HEK293T (cell line): ENCODE data around the gene FUCA2.
A peak's percentile ranks its signal among the peaks of the same experiment; 100 is the strongest.

ENCODE experiments used
- CTCF ChIA-PET: fragments of 350-600 bp; formaldehyde crosslinking; extraction: SDS; loops from one replicate; lab custom pipeline; 2021; ENCODE audit warnings: antibody characterized with exemption, inconsistent platforms; lab: Yijun Ruan, JAX
- POLR2A ChIA-PET: fragments of 350-600 bp; formaldehyde crosslinking; extraction: SDS; loops from one replicate; lab custom pipeline; 2020; ENCODE audit warnings: antibody characterized with exemption, inconsistent platforms; lab: Yijun Ruan, JAX
- DNase-seq: peaks from one replicate; pipeline ENCODE4 v3.0.0; 2012; ENCODE audit warnings: mixed read lengths; ENCODE audit errors: extremely low spot score
- ARNT ChIP-seq: fragments of 450-650 bp; IDR thresholded peaks from 2 replicates; pipeline ENCODE4 v1.6.1; 2017; ENCODE audit warnings: mild to moderate bottlenecking
- BHLHE40 ChIP-seq: fragments of 450-650 bp; IDR thresholded peaks from 2 replicates; pipeline ENCODE4 v1.6.1; 2016; ENCODE audit warnings: mild to moderate bottlenecking, moderate library complexity, borderline replicate concordance
- CTBP1 ChIP-seq: fragments of 450-650 bp; IDR thresholded peaks from 2 replicates; pipeline ENCODE4 v1.6.1; 2016; ENCODE audit warnings: borderline replicate concordance
- ELF4 ChIP-seq: fragments of 450-650 bp; IDR thresholded peaks from 2 replicates; pipeline ENCODE4 v1.6.1; 2017; ENCODE audit warnings: antibody characterized with exemption
- FOXA1 ChIP-seq: fragments of 450-650 bp; IDR thresholded peaks from 2 replicates; pipeline ENCODE4 v1.6.1; 2016; ENCODE audit warnings: mild to moderate bottlenecking
- FOXK2 ChIP-seq: fragments of 450-650 bp; IDR thresholded peaks from 2 replicates; pipeline ENCODE4 v1.6.1; 2016; ENCODE audit warnings: mild to moderate bottlenecking
- FOXM1 ChIP-seq: fragments of 450-650 bp; IDR thresholded peaks from 2 replicates; pipeline ENCODE4 v1.6.1; 2017; ENCODE audit warnings: mild to moderate bottlenecking, borderline replicate concordance
- HDGF ChIP-seq: fragments of 450-650 bp; IDR thresholded peaks from 2 replicates; pipeline ENCODE4 v1.6.1; 2017; ENCODE audit warnings: antibody characterized with exemption, borderline replicate concordance
- L3MBTL2 ChIP-seq: fragments of 450-650 bp; conservative IDR thresholded peaks from 2 replicates; pipeline ENCODE4 v1.6.1; 2016; ENCODE audit warnings: mild to moderate bottlenecking
- LEF1 ChIP-seq: fragments of 450-650 bp; IDR thresholded peaks from 2 replicates; pipeline ENCODE4 v1.6.1; 2017; ENCODE audit warnings: mild to moderate bottlenecking, borderline replicate concordance
- NFRKB ChIP-seq: fragments of 450-650 bp; IDR thresholded peaks from 2 replicates; pipeline ENCODE4 v1.6.1; 2016; ENCODE audit warnings: mild to moderate bottlenecking, moderate library complexity
- PKNOX1 ChIP-seq: fragments of 450-650 bp; IDR thresholded peaks from 2 replicates; pipeline ENCODE4 v1.6.1; 2016
- SP1 ChIP-seq: fragments of 450-650 bp; IDR thresholded peaks from 2 replicates; pipeline ENCODE4 v1.6.1; 2017
- SUZ12 ChIP-seq: fragments of 450-650 bp; IDR thresholded peaks from 2 replicates; pipeline ENCODE4 v1.6.1; 2016; ENCODE audit warnings: mild to moderate bottlenecking
- TARDBP ChIP-seq: fragments of 450-650 bp; IDR thresholded peaks from 2 replicates; pipeline ENCODE4 v1.6.1; 2016
- ZNF384 ChIP-seq: fragments of 450-650 bp; IDR thresholded peaks from 2 replicates; pipeline ENCODE4 v1.6.1; 2016

Gene FUCA2

GRCh38 chr6:143510991-143511891 is at the start of gene FUCA2:
Gene FUCA2 (minus strand): TSS chr6:143511720. CDS start chr6:143511634, 86 bp downstream.
- CTCF ChIA-PET = interaction anchor here (0.6 to 2.6 kb wide), 4 partner anchors 18 to 502 kb away, joined by 3 to 16 read pairs (median 4); no protein-coding TSS in a partner anchor
- peak; percentile 84 for DNase-seq
- TF ChIP-seq ELF4 (peak; percentile 66), NFRKB (no peak), L3MBTL2 (peak; percentile 97)
- POLR2A ChIA-PET = interaction anchor here (0.6 to 1.4 kb wide), 5 partner anchors 9 to 44 kb away, joined by 3 to 5 read pairs (median 3); no protein-coding TSS in a partner anchor

GRCh38 chr6:143561105-143561704 is 49.7 kb upstream of the FUCA2 start:
- ChIA-PET CTCF (interaction anchor here (0.7 kb wide), 1 partner anchor 738 kb away, joined by 4 read pairs; no protein-coding TSS in a partner anchor), POLR2A (no interaction called here)
- no peak for TF ChIP-seq ZNF384
- TF ChIP-seq TARDBP = no peak
- TF ChIP-seq NFRKB = no peak
- TF ChIP-seq ELF4 = no peak
- TF ChIP-seq CTBP1 = no peak
- TF ChIP-seq L3MBTL2 = no peak
- no peak for TF ChIP-seq PKNOX1
- no peak for TF ChIP-seq FOXA1
- TF ChIP-seq SUZ12 = no peak
- TF ChIP-seq BHLHE40 = no peak
- no peak for TF ChIP-seq LEF1
- no peak for TF ChIP-seq ARNT
- TF ChIP-seq HDGF = no peak
- TF ChIP-seq SP1 = no peak
- no peak for TF ChIP-seq FOXM1
- TF ChIP-seq FOXK2 = no peak
- DNase-seq = no peak

- ChIA-PET POLR2A (no interaction called here), CTCF (no interaction called here)
- no peak for TF ChIP-seq HDGF
- no peak for TF ChIP-seq L3MBTL2
- TF ChIP-seq ZNF384 = no peak
- no peak for TF ChIP-seq NFRKB
- no peak for TF ChIP-seq SUZ12
- no peak for TF ChIP-seq BHLHE40
- TF ChIP-seq ELF4 = no peak
- DNase-seq = no peak
Measured at GRCh38 chr6:143559051-143559660, 47.6 kb upstream of the FUCA2 start.

- DNase-seq = no peak
- ChIA-PET POLR2A (no interaction called here), CTCF (interaction anchor here (1.0 kb wide), 1 partner anchor 19 kb away, joined by 3 read pairs; no protein-coding TSS in a partner anchor)
- TF ChIP-seq ELF4 = no peak
- TF ChIP-seq L3MBTL2 = no peak
- TF ChIP-seq CTBP1 = no peak
- no peak for TF ChIP-seq PKNOX1
- no peak for TF ChIP-seq ARNT
- TF ChIP-seq FOXM1 = no peak
- TF ChIP-seq SUZ12 = no peak
- no peak for TF ChIP-seq BHLHE40
Measured at GRCh38 chr6:143556529-143556928, 45.0 kb upstream of the FUCA2 start.

- no peak for TF ChIP-seq BHLHE40
- ChIA-PET POLR2A (interaction anchor here (1.1 kb wide), 1 partner anchor 45 kb away, joined by 3 read pairs; no protein-coding TSS in a partner anchor), CTCF (interaction anchor here (1.0 kb wide), 1 partner anchor 42 kb away, joined by 3 read pairs; no protein-coding TSS in a partner anchor)
- no peak for DNase-seq
Measured at GRCh38 chr6:143555582-143555981, 44.1 kb upstream of the FUCA2 start.

GRCh38 chr6:143555071-143555492 is 43.6 kb upstream of the FUCA2 start:
- CTCF ChIA-PET = interaction anchor here (1.0 kb wide), 1 partner anchor 42 kb away, joined by 3 read pairs; no protein-coding TSS in a partner anchor
- DNase-seq = no peak

More at GRCh38 chr6:143555071-143555492, 43.6 kb upstream of the FUCA2 start:
- POLR2A ChIA-PET = interaction anchor here (0.8 to 1.1 kb wide), 2 partner anchors 18 to 44 kb away, joined by 3 read pairs; no protein-coding TSS in a partner anchor
- no peak for TF ChIP-seq PKNOX1
- no peak for TF ChIP-seq ZNF384
- TF ChIP-seq BHLHE40 = no peak
- TF ChIP-seq SP1 = no peak
- no peak for TF ChIP-seq ARNT
- no peak for TF ChIP-seq FOXA1
